SU-DHL-6 (cell line): ENCODE data around the gene CTNNB1.

ENCODE experiments used
- H2AFZ ChIP-seq: fragments of 200-600 bp; sonication (generic); 2 replicates; pipeline ENCODE4 v1.6.1; 2014; ENCODE audit warnings: low read depth, mild to moderate bottlenecking, moderate library complexity, mixed read lengths, antibody characterized with exemption, low read length; ENCODE audit not compliant: severe bottlenecking
- H3F3A ChIP-seq: fragments of 200-600 bp; shearing (Covaris generic); 2 replicates; pipeline ENCODE4 v1.6.0; 2016; ENCODE audit warnings: antibody characterized with exemption, mild to moderate bottlenecking; ENCODE audit not compliant: insufficient read depth
- H3K27ac ChIP-seq: fragments of 200-600 bp; sonication (generic); 2 replicates; pipeline ENCODE4 v1.5.1; 2016; ENCODE audit warnings: low read depth, mild to moderate bottlenecking, low read length, moderate library complexity, mixed read lengths
- H3K27me3 ChIP-seq: fragments of 200-600 bp; sonication (generic), shearing (Covaris generic); 2 replicates; pipeline ENCODE4 v1.6.0; 2014; ENCODE audit warnings: mild to moderate bottlenecking, low read length
- H3K36me3 ChIP-seq: fragments of 200-600 bp; sonication (generic); 2 replicates; pipeline ENCODE4 v1.6.1; 2014; ENCODE audit warnings: mild to moderate bottlenecking, low read length, mixed read lengths
- H3K4me2 ChIP-seq: fragments of 300-600, 200-600 bp; shearing (Covaris generic), sonication (generic); 2 replicates; pipeline ENCODE4 v1.6.0; 2014; ENCODE audit warnings: low read length, low read depth, mild to moderate bottlenecking; ENCODE audit not compliant: poor library complexity, severe bottlenecking
- H3K4me3 ChIP-seq: fragments of 200-600 bp; sonication (generic); 2 replicates; pipeline ENCODE4 v1.5.1; 2014; ENCODE audit warnings: antibody characterized with exemption, low read length, mild to moderate bottlenecking, mixed read lengths; ENCODE audit not compliant: insufficient read depth, poor library complexity, severe bottlenecking
- H3K79me2 ChIP-seq: fragments of 200-600 bp; sonication (generic); 2 replicates; pipeline ENCODE4 v1.6.1; 2014; ENCODE audit warnings: mild to moderate bottlenecking, low read length, moderate library complexity; ENCODE audit not compliant: insufficient read depth
- H3K9ac ChIP-seq: fragments of 200-600 bp; sonication (generic); 2 replicates; pipeline ENCODE4 v1.7.0; 2014; ENCODE audit warnings: mild to moderate bottlenecking, low read length
- H3K9me2 ChIP-seq: fragments of 200-600 bp; sonication (generic); replicated peaks from 2 replicates; pipeline ENCODE4 v1.6.1; 2014; ENCODE audit warnings: low read length; ENCODE audit not compliant: insufficient read depth
- H3K9me3 ChIP-seq: fragments of 200-600 bp; sonication (generic); 2 replicates; pipeline ENCODE4 v1.6.1; 2014; ENCODE audit warnings: low read length, mixed read lengths; ENCODE audit not compliant: insufficient read depth
- H4K20me1 ChIP-seq: fragments of 200-600 bp; sonication (generic); 2 replicates; pipeline ENCODE4 v1.6.1; 2014; ENCODE audit warnings: low read depth, mild to moderate bottlenecking, antibody characterized with exemption, low read length, moderate library complexity, mixed read lengths
- CTCF ChIP-seq: fragments of 200-600 bp; sonication (generic); IDR thresholded peaks from one replicate; pipeline ENCODE4 v1.5.1; 2017; ENCODE audit warnings: antibody characterized with exemption, mild to moderate bottlenecking, low read length, moderate library complexity; ENCODE audit not compliant: insufficient read depth, poor library complexity, severe bottlenecking
- EZH2phosphoT487 ChIP-seq: fragments of 200-600 bp; sonication (generic), shearing (Covaris generic); conservative IDR thresholded peaks from 2 replicates; pipeline ENCODE4 v1.6.1; 2018; ENCODE audit warnings: mild to moderate bottlenecking, antibody characterized with exemption, low read length, moderate library complexity, mixed read lengths

The CTNNB1 gene

GRCh38 chr3:41212088-41212487 is 12.8 kb downstream of the CTNNB1 start:
- Histone ChIP-seq H2AFZ (no peak overlapping the region), H3K4me3 (no peak overlapping the region), H4K20me1 (peaks cover 79% of the 10 kb centered on the region), H3K27me3 (no peaks in the 10 kb centered on the region), H3K36me3 (no peaks in the 10 kb centered on the region), H3K9ac (no peak overlapping the region), H3K9me3 (no peaks in the 10 kb centered on the region), H3K79me2 (peaks cover 100% of the 10 kb centered on the region), H3K9me2 (no peaks in the 10 kb centered on the region), H3F3A (peaks cover 4% of the 10 kb centered on the region; the same call in 1 of the 2 replicates), H3K27ac (no peak overlapping the region), H3K4me2 (no peak overlapping the region)
- TF ChIP-seq EZH2phosphoT487 (no peak), CTCF (no peak)

DNA sequence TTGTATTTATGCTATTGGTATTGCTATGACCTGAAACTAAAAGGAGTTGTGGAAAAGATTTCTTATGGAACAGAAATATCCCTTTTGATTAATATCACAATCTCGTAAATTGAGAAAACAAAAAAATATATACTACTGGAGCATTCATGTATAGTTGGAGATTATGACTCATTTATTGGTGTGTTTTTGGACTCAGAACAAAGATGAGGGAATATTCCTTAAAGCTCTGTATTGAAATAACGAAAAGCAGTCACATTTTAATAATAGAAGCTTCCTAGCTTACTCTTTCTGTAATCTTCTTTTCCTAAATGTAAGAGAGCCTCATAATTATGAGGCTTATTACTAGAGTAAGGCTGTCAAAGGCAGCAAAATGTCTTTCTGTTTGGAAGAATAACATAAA is 14.3 kb downstream of the CTNNB1 start:
- Histone ChIP-seq H3K9me2 (no peaks in the 10 kb centered on the region), H3K27me3 (no peaks in the 10 kb centered on the region), H3K9ac (no peak overlapping the region), H3K36me3 (no peaks in the 10 kb centered on the region), H3K4me2 (no peak overlapping the region), H3K27ac (no peak overlapping the region), H4K20me1 (peaks cover 80% of the 10 kb centered on the region), H3K9me3 (no peaks in the 10 kb centered on the region), H3F3A (peaks cover 8% of the 10 kb centered on the region; the same call in 1 of the 2 replicates), H3K4me3 (no peak overlapping the region), H2AFZ (no peak overlapping the region), H3K79me2 (peaks cover 100% of the 10 kb centered on the region)
- no peak for TF ChIP-seq EZH2phosphoT487
- TF ChIP-seq CTCF, result no peak

- Histone ChIP-seq H3K79me2 (peaks cover 99% of the 10 kb centered on the region), H3K27ac (no peak overlapping the region), H3K36me3 (no peaks in the 10 kb centered on the region), H3K4me3 (no peak overlapping the region), H3K9me3 (no peaks in the 10 kb centered on the region), H3F3A (peaks cover 8% of the 10 kb centered on the region; the same call in 1 of the 2 replicates), H3K9me2 (no peaks in the 10 kb centered on the region), H3K27me3 (no peaks in the 10 kb centered on the region), H3K9ac (no peak overlapping the region), H4K20me1 (peaks cover 90% of the 10 kb centered on the region), H2AFZ (no peak overlapping the region), H3K4me2 (no peak overlapping the region)
- TF ChIP-seq EZH2phosphoT487, result no peak
- no peak for TF ChIP-seq CTCF
These were observed 17.1 kb downstream of the CTNNB1 start for GRCh38 chr3:41216422-41216821.

GRCh38 chr3:41216993-41217392 is 17.7 kb downstream of the CTNNB1 start:
- no peaks in the 10 kb centered on the region for H3K36me3 ChIP-seq
- no peaks in the 10 kb centered on the region for H3K9me2 ChIP-seq
- no peak for TF ChIP-seq CTCF
- no peak for TF ChIP-seq EZH2phosphoT487
- H3K4me3 ChIP-seq, result no peak overlapping the region
- no peak overlapping the region for H3K9ac ChIP-seq
- H3K9me3 ChIP-seq, result no peaks in the 10 kb centered on the region
- no peak overlapping the region for H3K27ac ChIP-seq
- H3F3A ChIP-seq, result peaks cover 8% of the 10 kb centered on the region; the same call in 1 of the 2 replicates
- peaks cover 99% of the 10 kb centered on the region for H3K79me2 ChIP-seq
- no peak overlapping the region for H2AFZ ChIP-seq
- H4K20me1 ChIP-seq, result peaks cover 89% of the 10 kb centered on the region
- no peak overlapping the region for H3K4me2 ChIP-seq
- H3K27me3 ChIP-seq, result no peaks in the 10 kb centered on the region
